DND-41 (cell line): ENCODE data around the gene HTR3D.
"Not testable (repeated sequence)": the region's sequence is repeated elsewhere in the genome, so short reads cannot be mapped to it uniquely, and the experiment has no call there.

Source experiments
- ATAC-seq: fragments of 200-7000 bp; cut with Tn5 transposase; 3 replicates; pipeline ENCODE4 v1.9.1; 2021; ENCODE audit warnings: low read depth; ENCODE audit not compliant: insufficient read depth
- DNase-seq: peaks from one replicate; pipeline ENCODE4 v3.0.0-alpha.2; 2020
- H2AFZ ChIP-seq: 2 replicates; pipeline ENCODE4 v1.6.0; 2012; ENCODE audit warnings: low read depth, low read length
- H3K27ac ChIP-seq: 2 replicates; pipeline ENCODE4 v1.5.1; 2012; ENCODE audit warnings: low read length, inconsistent platforms
- H3K27me3 ChIP-seq: fragments of 200-600 bp; sonication (generic); 2 replicates; pipeline ENCODE4 v1.6.0; 2012; ENCODE audit warnings: low read length, mild to moderate bottlenecking, inconsistent platforms; ENCODE audit not compliant: insufficient read depth, poor library complexity
- H3K36me3 ChIP-seq: 2 replicates; pipeline ENCODE4 v1.5.1; 2012; ENCODE audit warnings: low read length, inconsistent platforms; ENCODE audit not compliant: insufficient read depth
- H3K4me1 ChIP-seq: 2 replicates; pipeline ENCODE4 v1.5.1; 2012; ENCODE audit warnings: mild to moderate bottlenecking, low read length; ENCODE audit not compliant: insufficient read depth
- H3K4me2 ChIP-seq: 2 replicates; pipeline ENCODE4 v1.6.0; 2012; ENCODE audit warnings: mild to moderate bottlenecking, moderate library complexity, low read length, inconsistent platforms; ENCODE audit not compliant: insufficient read depth
- H3K4me3 ChIP-seq, 2 experiments: fragments of 200-600 bp in 1 of 2; shearing (Covaris generic) in 1 of 2; 2 replicates each; pipeline ENCODE4 v1.5.1; 2012 to 2016; ENCODE audit warnings: inconsistent platforms in 2 of 2, low read length in 2 of 2, mild to moderate bottlenecking in 2 of 2, low read depth in 1 of 2, moderate library complexity in 1 of 2
- H3K79me2 ChIP-seq: 2 replicates; pipeline ENCODE4 v1.6.0; 2012; ENCODE audit warnings: low read length, inconsistent platforms; ENCODE audit not compliant: insufficient read depth
- H3K9ac ChIP-seq: 2 replicates; pipeline ENCODE4 v1.6.0; 2012; ENCODE audit warnings: low read depth, mild to moderate bottlenecking, inconsistent platforms, low read length, moderate library complexity
- H3K9me3 ChIP-seq: 2 replicates; pipeline ENCODE4 v1.5.1; 2012; ENCODE audit warnings: low read length, moderate library complexity, mild to moderate bottlenecking, inconsistent platforms; ENCODE audit not compliant: insufficient read depth, severe bottlenecking
- H4K20me1 ChIP-seq: 2 replicates; pipeline ENCODE4 v1.6.0; 2012; ENCODE audit warnings: low read length; ENCODE audit not compliant: insufficient read depth
- CTCF ChIP-seq: IDR thresholded peaks from 2 replicates; pipeline ENCODE4 v1.5.1; 2012; ENCODE audit warnings: borderline replicate concordance, low read length, moderate library complexity, mild to moderate bottlenecking; ENCODE audit not compliant: poor library complexity, severe bottlenecking; ENCODE audit errors: extremely low read depth
- EZH2 ChIP-seq: IDR thresholded peaks from 3 replicates; pipeline ENCODE4 v1.6.1; 2012; ENCODE audit warnings: borderline replicate concordance, low read depth, mild to moderate bottlenecking, moderate library complexity, low read length, inconsistent platforms; ENCODE audit not compliant: severe bottlenecking

Gene HTR3D

DNA sequence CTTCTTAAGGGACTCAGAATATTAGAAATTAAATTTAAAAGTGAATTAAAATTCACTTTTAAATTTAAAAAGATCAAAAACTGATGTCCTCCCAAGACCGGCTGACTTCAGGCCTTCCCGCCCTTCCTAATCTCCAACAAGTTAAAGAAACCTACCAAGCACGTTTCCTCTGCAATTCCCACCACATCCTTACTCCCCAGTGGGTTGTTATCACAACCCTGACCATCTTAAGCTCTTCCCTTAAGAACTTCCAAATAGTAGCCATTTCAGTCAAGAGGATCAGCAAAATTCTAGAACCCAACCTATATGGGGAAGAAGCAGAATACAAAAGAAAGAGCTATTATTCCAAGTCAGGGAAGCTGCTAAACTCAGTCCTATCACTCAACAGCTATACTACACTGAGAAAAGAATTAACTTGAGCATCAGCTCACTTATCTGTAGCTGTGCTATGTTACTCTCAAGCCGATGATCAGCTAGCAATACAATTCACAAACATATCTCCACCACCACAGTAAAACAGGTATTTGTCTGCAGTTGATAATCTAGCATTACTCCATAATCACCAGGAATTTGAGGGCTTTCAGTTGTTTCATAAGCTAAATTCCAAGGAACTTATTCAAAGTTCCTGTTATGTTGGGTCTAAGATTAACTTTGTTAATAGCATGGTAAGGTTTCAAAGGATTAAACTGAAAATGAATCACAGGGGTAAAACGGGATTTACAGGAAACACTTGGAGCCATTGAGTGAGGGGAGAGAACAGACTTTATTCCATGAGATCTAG is 28.2 kb upstream of the HTR3D start:
- Histone ChIP-seq H3K27me3 (no peaks in the 10 kb centered on the region), H3K36me3 (peaks cover 32% of the 10 kb centered on the region), H3K4me1 (peaks cover 20% of the 10 kb centered on the region), H4K20me1 (peaks cover 10% of the 10 kb centered on the region; the same call in 1 of the 2 replicates), H3K9ac (no peak overlapping the region), H3K9me3 (no peaks in the 10 kb centered on the region), H3K79me2 (peaks cover 19% of the 10 kb centered on the region), H3K4me2 (no peak overlapping the region), H3K27ac (no peak overlapping the region), H2AFZ (no peak overlapping the region), H3K4me3 (no peak overlapping the region)
- DNase-seq (no peak), ATAC-seq (no peak)
- TF ChIP-seq EZH2 (no peak), CTCF (no peak)

DNA sequence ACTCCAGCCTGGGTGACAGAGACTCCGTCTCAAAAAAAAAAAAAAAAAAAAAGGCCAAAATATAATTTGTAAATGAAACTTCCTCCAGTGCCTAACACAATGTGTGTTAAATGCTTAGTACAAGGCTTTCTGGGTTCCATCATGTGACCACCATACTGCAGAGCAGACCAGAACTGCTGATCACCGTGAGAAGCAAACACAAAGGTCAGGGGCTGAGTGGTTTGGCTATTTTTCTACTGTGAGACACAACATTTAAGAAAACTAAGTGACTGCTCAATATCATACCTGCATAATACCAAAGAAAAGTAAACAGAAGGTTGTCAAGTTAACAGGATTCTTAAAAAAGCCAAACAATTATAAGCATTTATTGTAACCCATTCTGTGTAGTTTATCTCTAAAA is 27.1 kb upstream of the HTR3D start:
- H3K36me3 ChIP-seq = peaks cover 38% of the 10 kb centered on the region
- no peak overlapping the region for H3K4me2 ChIP-seq
- ATAC-seq = no peak
- peaks cover 20% of the 10 kb centered on the region for H3K4me1 ChIP-seq
- H3K9me3 ChIP-seq = no peaks in the 10 kb centered on the region
- no peak overlapping the region for H3K4me3 ChIP-seq
- H4K20me1 ChIP-seq = peaks cover 9% of the 10 kb centered on the region; the same call in 1 of the 2 replicates
- H3K79me2 ChIP-seq = peaks cover 17% of the 10 kb centered on the region
- H3K27ac ChIP-seq = no peak overlapping the region
- no peak for TF ChIP-seq CTCF
- TF ChIP-seq EZH2 = no peak
- DNase-seq = no peak
- H3K27me3 ChIP-seq = no peaks in the 10 kb centered on the region
- no peak overlapping the region for H2AFZ ChIP-seq
- no peak overlapping the region for H3K9ac ChIP-seq

DNA sequence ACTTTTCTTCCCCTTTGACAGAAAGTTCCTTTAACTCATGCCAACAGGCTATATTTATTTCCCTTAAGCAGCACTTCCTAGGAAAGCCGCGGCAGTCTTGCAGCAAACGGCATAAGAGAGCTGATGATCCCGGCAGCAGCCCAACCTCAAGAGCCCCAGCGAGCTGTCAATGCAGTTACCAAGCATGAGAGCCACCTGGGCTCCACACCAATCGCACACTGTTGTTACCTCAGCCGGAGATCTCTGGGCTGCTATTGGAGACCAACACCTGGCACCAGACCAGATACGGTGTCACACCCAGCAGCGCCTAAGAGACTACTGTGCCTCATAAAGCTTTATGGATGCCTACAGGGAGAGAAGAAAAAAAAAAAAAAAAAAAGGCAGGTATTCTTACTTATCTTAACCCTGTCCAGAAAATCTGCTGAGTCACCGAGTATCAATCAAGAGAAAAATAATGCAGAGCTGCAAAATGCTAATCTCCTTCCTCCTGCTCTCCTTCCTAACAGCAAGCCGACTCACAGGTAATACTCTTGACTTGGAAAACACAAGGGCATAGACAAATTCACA is 25.5 kb upstream of the HTR3D start:
- Histone ChIP-seq H3K27ac (no peak overlapping the region), H2AFZ (no peak overlapping the region), H3K4me1 (peaks cover 20% of the 10 kb centered on the region), H3K4me2 (peak overlapping the region; percentile 25; the same call in 1 of the 2 replicates), H3K9me3 (no peaks in the 10 kb centered on the region), H4K20me1 (peaks cover 6% of the 10 kb centered on the region; the same call in 1 of the 2 replicates), H3K27me3 (no peaks in the 10 kb centered on the region), H3K4me3 (no peak overlapping the region), H3K9ac (no peak overlapping the region), H3K79me2 (peaks cover 17% of the 10 kb centered on the region), H3K36me3 (peaks cover 35% of the 10 kb centered on the region)
- TF ChIP-seq EZH2 (no peak), CTCF (no peak)
- DNase-seq (peak; percentile 78), ATAC-seq (peak; percentile 98)

GRCh38 chr3:184007143-184007813 is 24.3 kb upstream of the HTR3D start:
- not testable (repeated sequence) for H3K4me3 ChIP-seq, H3K27me3 ChIP-seq, ATAC-seq, H3K4me2 ChIP-seq, DNase-seq, H3K79me2 ChIP-seq, H3K27ac ChIP-seq, H3K9ac ChIP-seq, H3K9me3 ChIP-seq, H2AFZ ChIP-seq, H4K20me1 ChIP-seq
- Histone ChIP-seq H3K4me1 (peaks cover 20% of the 10 kb centered on the region), H3K36me3 (peaks cover 46% of the 10 kb centered on the region)
